Omental fat pad (tissue), 4 donors: ENCODE measurements around the gene CAMK2D. TPM values are rescaled to one million over a fixed set of nuclear protein-coding genes. Genes with fewer than 3 reads are reported as not detected.

Experiments
- ATAC-seq: fragments of 150-250 bp; one replicate; pipeline ENCODE4 v1.9.1; 2016; ENCODE audit warnings: mild to moderate bottlenecking, moderate library complexity; ENCODE audit not compliant: low FRiP score
- DNase-seq: peaks from one replicate; pipeline ENCODE4 v3.0.0-alpha.2; 2019; ENCODE audit warnings: low spot score
- CTCF ChIP-seq, 3 donors: fragments of 450-650 bp; IDR thresholded peaks; one replicate each; pipeline ENCODE4 v1.5.1; 2016 to 2017; ENCODE audit warnings: antibody characterized with exemption in 3 of 3, mild to moderate bottlenecking in 3 of 3, moderate library complexity in 2 of 3
- total RNA-seq, 4 donors: library from RNA; depleted of rRNA; stranded (reverse); fragments of >200 nt; gene quantifications; one replicate each; pipeline ENCODE4 v1.1.0, GENCODE V29; 2016

The CAMK2D gene
- total RNA-seq, 4 donors from 2014 or later = 78.7 to 86.1 (median 83.2) TPM

GRCh38 chr4:113697429-113697828 lies 64.1 kb downstream of the CAMK2D start:
- no peak for ATAC-seq
- no peak for TF ChIP-seq CTCF (IDR thresholded peaks at IDR 0.05)
- DNase-seq = no peak

- TF ChIP-seq CTCF (IDR thresholded peaks at IDR 0.05) = no peak
- DNase-seq = no peak
- no peak for ATAC-seq
Observed at GRCh38 chr4:113695328-113696169, 66.0 kb downstream of the CAMK2D start.

GRCh38 chr4:113694008-113694407 lies 67.5 kb downstream of the CAMK2D start:
- ATAC-seq (no peak), DNase-seq (no peak)
- no peak for TF ChIP-seq CTCF (IDR thresholded peaks at IDR 0.05)

GRCh38 chr4:113692809-113693411 lies 68.6 kb downstream of the CAMK2D start:
- ATAC-seq = no peak
- no peak for DNase-seq
- TF ChIP-seq CTCF (IDR thresholded peaks at IDR 0.05) = no peak

- no peak for TF ChIP-seq CTCF (IDR thresholded peaks at IDR 0.05)
- ATAC-seq (no peak), DNase-seq (no peak)
Observed at GRCh38 chr4:113691676-113692075, 69.9 kb downstream of the CAMK2D start.

GRCh38 chr4:113689394-113689793 lies 72.1 kb downstream of the CAMK2D start:
- TF ChIP-seq CTCF (IDR thresholded peaks at IDR 0.05) = no peak
- ATAC-seq (no peak), DNase-seq (no peak)
